H9 (cell line): ENCODE measurements around the gene UBAC2. TPM values are rescaled to one million over a fixed set of nuclear protein-coding genes. Genes with fewer than 3 reads are reported as not detected.
"Not testable (repeated sequence)": the region's sequence is repeated elsewhere in the genome, so short reads cannot be mapped to it uniquely, and the experiment has no call there.

Experiments used
- DNase-seq: peaks from one replicate; pipeline ENCODE4 v3.0.0-alpha.2; 2017
- H2AFZ ChIP-seq: one replicate; pipeline ENCODE4 v1.6.1; 2013; ENCODE audit warnings: mild to moderate bottlenecking, low read length, control low read depth, moderate library complexity
- H2AK5ac ChIP-seq: 2 replicates; pipeline ENCODE4 v1.6.1; 2013; ENCODE audit warnings: low read length, control low read depth, mixed read lengths; ENCODE audit not compliant: insufficient read length
- H2BK120ac ChIP-seq: one replicate; pipeline ENCODE4 v1.6.1; 2013; ENCODE audit warnings: low read depth, mild to moderate bottlenecking, low read length, control low read depth, inconsistent platforms; ENCODE audit not compliant: poor library complexity, severe bottlenecking
- H2BK12ac ChIP-seq: 2 replicates; pipeline ENCODE4 v1.6.1; 2013; ENCODE audit warnings: low read length, control low read depth, mixed read lengths, low read depth; ENCODE audit not compliant: insufficient read length
- H2BK15ac ChIP-seq: 2 replicates; pipeline ENCODE4 v1.6.1; 2013; ENCODE audit warnings: low read depth, low read length, control low read depth
- H2BK20ac ChIP-seq: one replicate; pipeline ENCODE4 v1.6.1; 2013; ENCODE audit warnings: low read depth, mild to moderate bottlenecking, low read length, control low read depth, inconsistent platforms; ENCODE audit not compliant: poor library complexity, severe bottlenecking
- H2BK5ac ChIP-seq: 2 replicates; pipeline ENCODE4 v1.6.1; 2013; ENCODE audit warnings: low read length, control low read depth, mixed read lengths; ENCODE audit not compliant: insufficient read length
- H3K14ac ChIP-seq: 2 replicates; pipeline ENCODE4 v1.6.1; 2013; ENCODE audit warnings: low read length, control low read depth; ENCODE audit not compliant: insufficient read depth
- H3K18ac ChIP-seq: 2 replicates; pipeline ENCODE4 v1.6.1; 2013; ENCODE audit warnings: low read depth, mild to moderate bottlenecking, mixed read lengths, low read length, control low read depth; ENCODE audit not compliant: insufficient read length
- H3K23ac ChIP-seq: 2 replicates; pipeline ENCODE4 v1.6.1; 2013; ENCODE audit warnings: low read length, control low read depth, mixed read lengths, low read depth; ENCODE audit not compliant: insufficient read length
- H3K23me2 ChIP-seq: 2 replicates; pipeline ENCODE4 v1.6.1; 2013; ENCODE audit warnings: low read depth, mild to moderate bottlenecking, mixed read lengths, low read length, control low read depth; ENCODE audit not compliant: insufficient read length, poor library complexity, severe bottlenecking
- H3K27ac ChIP-seq: 2 replicates; pipeline ENCODE4 v1.5.1; 2013; ENCODE audit warnings: low read length, control low read depth, mixed read lengths, low read depth; ENCODE audit not compliant: insufficient read length
- H3K27me3 ChIP-seq: 2 replicates; pipeline ENCODE4 v1.6.1; 2013; ENCODE audit warnings: low read length, control low read depth, inconsistent platforms; ENCODE audit not compliant: insufficient read depth
- H3K4ac ChIP-seq: 2 replicates; pipeline ENCODE4 v1.6.1; 2013; ENCODE audit warnings: low read depth, mild to moderate bottlenecking, control low read depth, inconsistent platforms, low read length, moderate library complexity
- H3K4me1 ChIP-seq: 2 replicates; pipeline ENCODE4 v1.6.1; 2013; ENCODE audit warnings: low read length, control low read depth, inconsistent platforms; ENCODE audit not compliant: insufficient read depth
- H3K4me2 ChIP-seq: 2 replicates; pipeline ENCODE4 v1.6.1; 2013; ENCODE audit warnings: low read length, control low read depth, mixed read lengths; ENCODE audit not compliant: insufficient read length, insufficient read depth
- H3K56ac ChIP-seq: 2 replicates; pipeline ENCODE4 v1.6.1; 2013; ENCODE audit warnings: low read depth, mild to moderate bottlenecking, mixed read lengths, low read length, control low read depth; ENCODE audit not compliant: insufficient read length
- H3K79me1 ChIP-seq: 2 replicates; pipeline ENCODE4 v1.6.1; 2013; ENCODE audit warnings: low read depth, mild to moderate bottlenecking, moderate library complexity, low read length, control low read depth, inconsistent platforms; ENCODE audit not compliant: insufficient read depth, poor library complexity, severe bottlenecking
- H3K79me2 ChIP-seq: 2 replicates; pipeline ENCODE4 v1.6.1; 2013; ENCODE audit warnings: low read length, control low read depth, inconsistent platforms; ENCODE audit not compliant: insufficient read depth
- H3K9ac ChIP-seq: 2 replicates; pipeline ENCODE4 v1.6.1; 2013; ENCODE audit warnings: low read length, control low read depth, mixed read lengths; ENCODE audit not compliant: insufficient read length; ENCODE audit errors: extremely low read depth
- H3K9me3 ChIP-seq: one replicate; pipeline ENCODE4 v1.6.1; 2013; ENCODE audit warnings: low read depth, low read length, inconsistent platforms; ENCODE audit not compliant: control insufficient read depth
- H3T11ph ChIP-seq: one replicate; pipeline ENCODE4 v1.6.1; 2013; ENCODE audit warnings: mild to moderate bottlenecking, low read length, control low read depth, inconsistent platforms
- H4K20me1 ChIP-seq: one replicate; pipeline ENCODE4 v1.6.1; 2013; ENCODE audit not compliant: control insufficient read depth, insufficient read length, insufficient read depth
- H4K5ac ChIP-seq: 2 replicates; pipeline ENCODE4 v1.6.1; 2013; ENCODE audit warnings: low read depth, mild to moderate bottlenecking, mixed read lengths, low read length, control low read depth; ENCODE audit not compliant: insufficient read length
- H4K8ac ChIP-seq: replicated peaks from 2 replicates; pipeline ENCODE4 v1.6.1; 2013; ENCODE audit warnings: low read length, control low read depth, mixed read lengths, low read depth; ENCODE audit not compliant: insufficient read length
- H4K91ac ChIP-seq: 2 replicates; pipeline ENCODE4 v1.6.1; 2013; ENCODE audit warnings: low read depth, mild to moderate bottlenecking, moderate library complexity, mixed read lengths, low read length, control low read depth; ENCODE audit not compliant: insufficient read length
- H3K27ac Mint-ChIP-seq, 3 experiments: 2 replicates in 2 of 3; 3 replicates in 1 of 3; pipeline ENCODE4 v1.8.0; 2020 to 2021; ENCODE audit warnings: mixed read lengths in 3 of 3, mild to moderate bottlenecking in 1 of 3, moderate library complexity in 1 of 3
- H3K27me3 Mint-ChIP-seq: 2 replicates; pipeline ENCODE4 v1.8.0; 2021; ENCODE audit warnings: low read depth, mild to moderate bottlenecking, moderate library complexity, mixed read lengths
- H3K36me3 Mint-ChIP-seq, 3 experiments: 2 replicates in 2 of 3; 3 replicates in 1 of 3; pipeline ENCODE4 v1.8.0; 2020 to 2021; ENCODE audit warnings: low read depth in 3 of 3, mixed read lengths in 3 of 3; ENCODE audit not compliant: insufficient read depth in 1 of 3
- H3K4me1 Mint-ChIP-seq, 2 experiments: 2 replicates each; pipeline ENCODE4 v1.8.0; 2020; ENCODE audit warnings: mixed read lengths in 2 of 2
- H3K4me3 Mint-ChIP-seq, 2 experiments: 2 replicates in 1 of 2; 3 replicates in 1 of 2; pipeline ENCODE4 v1.8.0; 2020 to 2021; ENCODE audit warnings: mild to moderate bottlenecking in 2 of 2, mixed read lengths in 2 of 2, moderate library complexity in 1 of 2
- H3K9me3 Mint-ChIP-seq, 2 experiments: 2 replicates in 1 of 2; 3 replicates in 1 of 2; pipeline ENCODE4 v1.8.0; 2020; ENCODE audit warnings: mild to moderate bottlenecking in 2 of 2, mixed read lengths in 2 of 2, moderate library complexity in 1 of 2
- WGBS: extraction: QIAGEN DNeasy Blood & Tissue Kit; methylation state at CpG from one replicate; pipeline ENCODE4 v1.1.7; 2013; ENCODE audit warnings: missing lambda C conversion rate, low lambda C conversion rate, mixed read lengths; ENCODE audit not compliant: insufficient read length; ENCODE audit errors: extremely low coverage; 5-methylcytosine and 5-hydroxymethylcytosine counted together
- total RNA-seq: library from RNA; stranded (reverse); gene quantifications from 2 replicates; pipeline ENCODE4 v1.2.1, GENCODE V29; 2021
- TF ChIP-seq, protein P1 (sequence below): fragments of 200-600 bp; sonication (generic); conservative IDR thresholded peaks from 3 replicates; pipeline ENCODE4 v1.8.0; 2021; ENCODE audit warnings: antibody characterized with exemption, mild to moderate bottlenecking

The UBAC2 gene
- total RNA-seq, 1 experiment from 2014 or later = 52.3 TPM

DNA sequence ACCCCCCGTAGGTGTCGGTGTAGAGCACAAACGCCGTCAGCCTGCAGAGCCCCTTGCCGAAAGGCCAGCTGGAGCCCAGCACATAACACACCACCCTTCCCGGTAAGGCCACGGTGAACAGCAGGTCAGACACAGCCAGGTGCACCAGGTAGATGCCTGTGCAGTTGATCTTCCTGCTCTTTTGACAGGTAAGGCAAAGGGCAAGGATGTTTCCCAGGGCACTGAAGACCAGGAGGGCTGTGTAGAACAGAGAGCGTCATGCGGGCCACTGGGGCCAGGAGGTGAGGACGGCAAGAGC, 208.0 kb downstream of the UBAC2 start:
- H3K18ac ChIP-seq = no peak overlapping the region
- H3K27ac Mint-ChIP-seq = no peak overlapping the region
- no peak overlapping the region for H2BK15ac ChIP-seq
- no peak overlapping the region for H3K23ac ChIP-seq
- H2BK120ac ChIP-seq = no peak overlapping the region
- H2BK12ac ChIP-seq = no peak overlapping the region
- H4K91ac ChIP-seq = no peak overlapping the region
- WGBS = no CpG with 5 or more reads among the region's 10 CpGs
- H3K27me3 Mint-ChIP-seq = peaks cover 14% of the 10 kb centered on the region
- TF ChIP-seq, protein P1, sequence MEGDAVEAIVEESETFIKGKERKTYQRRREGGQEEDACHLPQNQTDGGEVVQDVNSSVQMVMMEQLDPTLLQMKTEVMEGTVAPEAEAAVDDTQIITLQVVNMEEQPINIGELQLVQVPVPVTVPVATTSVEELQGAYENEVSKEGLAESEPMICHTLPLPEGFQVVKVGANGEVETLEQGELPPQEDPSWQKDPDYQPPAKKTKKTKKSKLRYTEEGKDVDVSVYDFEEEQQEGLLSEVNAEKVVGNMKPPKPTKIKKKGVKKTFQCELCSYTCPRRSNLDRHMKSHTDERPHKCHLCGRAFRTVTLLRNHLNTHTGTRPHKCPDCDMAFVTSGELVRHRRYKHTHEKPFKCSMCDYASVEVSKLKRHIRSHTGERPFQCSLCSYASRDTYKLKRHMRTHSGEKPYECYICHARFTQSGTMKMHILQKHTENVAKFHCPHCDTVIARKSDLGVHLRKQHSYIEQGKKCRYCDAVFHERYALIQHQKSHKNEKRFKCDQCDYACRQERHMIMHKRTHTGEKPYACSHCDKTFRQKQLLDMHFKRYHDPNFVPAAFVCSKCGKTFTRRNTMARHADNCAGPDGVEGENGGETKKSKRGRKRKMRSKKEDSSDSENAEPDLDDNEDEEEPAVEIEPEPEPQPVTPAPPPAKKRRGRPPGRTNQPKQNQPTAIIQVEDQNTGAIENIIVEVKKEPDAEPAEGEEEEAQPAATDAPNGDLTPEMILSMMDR = no peak
- H3K36me3 Mint-ChIP-seq = no peaks in the 10 kb centered on the region; a peak in 3 of 7 replicates
- H2BK20ac ChIP-seq = no peak overlapping the region
- peaks cover 3 to 6% of the 10 kb centered on the region in 2 experiments; a peak in 2 of 5 replicates for H3K9me3 Mint-ChIP-seq
- H3K9ac ChIP-seq = no peak overlapping the region
- H2BK5ac ChIP-seq = no peak overlapping the region
- no peaks in the 10 kb centered on the region for H3K27me3 ChIP-seq
- no peak overlapping the region for H3T11ph ChIP-seq
- H3K23me2 ChIP-seq = no peaks in the 10 kb centered on the region
- H4K5ac ChIP-seq = no peak overlapping the region
- no peak overlapping the region for H3K27ac ChIP-seq
- H3K14ac ChIP-seq = no peak overlapping the region; the same call in 1 of the 2 replicates
- no peak overlapping the region for H2AK5ac ChIP-seq
- DNase-seq = no peak
- H4K20me1 ChIP-seq = no peaks in the 10 kb centered on the region
- H3K4ac ChIP-seq = no peak overlapping the region; the same call in 1 of the 2 replicates
- H3K4me3 Mint-ChIP-seq = no peak overlapping the region
- peaks cover 18 to 21% of the 10 kb centered on the region in 2 experiments for H3K4me1 Mint-ChIP-seq
- H4K8ac ChIP-seq = no peak overlapping the region
- no peaks in the 10 kb centered on the region for H3K79me2 ChIP-seq
- H3K4me2 ChIP-seq = no peak overlapping the region
- no peaks in the 10 kb centered on the region for H3K79me1 ChIP-seq
- H3K4me1 ChIP-seq = peaks cover 3% of the 10 kb centered on the region; the same call in 1 of the 2 replicates
- no peak overlapping the region for H3K56ac ChIP-seq
- no peaks in the 10 kb centered on the region for H3K9me3 ChIP-seq
- H2AFZ ChIP-seq = no peak overlapping the region

DNA sequence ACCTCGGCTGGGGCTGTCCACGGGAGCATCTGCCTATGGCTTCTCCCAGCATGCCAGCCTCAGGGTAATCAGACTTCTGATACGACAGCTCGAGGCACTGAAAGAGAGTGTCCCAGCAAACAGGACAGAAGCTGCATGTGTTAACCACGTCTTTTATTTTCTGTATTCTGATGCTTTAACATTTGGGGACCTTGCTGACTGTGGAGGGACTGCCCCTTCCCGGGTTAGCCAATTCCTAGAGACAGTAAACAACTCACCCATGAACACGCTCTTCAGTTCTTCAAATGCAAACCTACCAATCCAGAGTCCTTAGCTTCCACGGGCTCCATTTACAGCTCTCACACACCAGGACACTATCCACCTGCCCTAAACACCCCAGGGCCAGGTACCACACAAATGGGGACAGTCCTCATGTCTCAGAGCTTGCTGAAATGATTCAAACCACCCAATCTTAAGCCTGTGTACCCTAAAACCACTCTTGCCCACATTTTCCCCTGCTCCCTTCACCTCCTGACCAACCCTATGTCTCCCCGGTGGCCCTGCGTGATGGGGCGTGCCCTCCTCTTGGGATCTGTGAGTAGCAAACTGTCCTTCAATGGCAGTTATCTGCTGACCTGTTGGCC, 208.9 kb downstream of the UBAC2 start:
- not testable (repeated sequence) for H3K9me3 ChIP-seq, H4K5ac ChIP-seq, H2BK20ac ChIP-seq, H3K79me2 ChIP-seq, H3K18ac ChIP-seq, H3K27ac Mint-ChIP-seq, DNase-seq, H3K9ac ChIP-seq, H3K27me3 ChIP-seq, H4K20me1 ChIP-seq, H3K4me1 ChIP-seq, H3K56ac ChIP-seq, H2BK12ac ChIP-seq, H2AFZ ChIP-seq, H3K4ac ChIP-seq, H3T11ph ChIP-seq, H4K8ac ChIP-seq, H2BK120ac ChIP-seq, H3K4me2 ChIP-seq, H2BK15ac ChIP-seq, H3K36me3 Mint-ChIP-seq, H3K4me3 Mint-ChIP-seq, H2BK5ac ChIP-seq, H4K91ac ChIP-seq, H3K27ac ChIP-seq, H3K23me2 ChIP-seq, H2AK5ac ChIP-seq, H3K23ac ChIP-seq, H3K79me1 ChIP-seq, H3K14ac ChIP-seq, H3K9me3 Mint-ChIP-seq
- WGBS = no CpG with 5 or more reads among the region's 11 CpGs
- Mint-ChIP-seq H3K4me1 (peaks cover 11 to 15% of the 10 kb centered on the region in 2 experiments), H3K27me3 (peaks cover 14% of the 10 kb centered on the region)
